Upper lobe of left lung (tissue), 4 donors: Measurements from ENCODE around the gene RGS9.

Experiments used
- CTCF ChIP-seq, 6 experiments: fragments of 450-650 bp in 4 of 6; fragments of 200-600 bp in 2 of 6; sonication (generic) in 2 of 6; IDR thresholded peaks; one replicate each; pipeline ENCODE4 v1.5.1; 2016 to 2019; ENCODE audit warnings: antibody characterized with exemption in 6 of 6
- POLR2A ChIP-seq, 4 donors: fragments of 450-650 bp; IDR thresholded peaks; one replicate each; pipeline ENCODE4 v1.5.1; 2016 to 2017; ENCODE audit warnings: antibody characterized with exemption in 4 of 4, mild to moderate bottlenecking in 2 of 4
- POLR2AphosphoS5 ChIP-seq, 2 donors: sonication (generic); formaldehyde crosslinking; IDR thresholded peaks; one replicate each; pipeline ENCODE4 v1.5.1; 2017; ENCODE audit warnings: antibody characterized with exemption in 2 of 2

GRCh38 chr17:65246252-65246651 lies 109.1 kb downstream of the RGS9 start:
- TF ChIP-seq CTCF (IDR thresholded peaks at IDR 0.05) (no peak), POLR2AphosphoS5 (IDR thresholded peaks at IDR 0.05) (no peak), POLR2A (IDR thresholded peaks at IDR 0.05) (no peak)
